ENCODE measurements around the gene SPEM1. TPM values are rescaled to one million over a fixed set of nuclear protein-coding genes. Genes with fewer than 3 reads are reported as not detected.
"Not testable (repeated sequence)": the region's sequence is repeated elsewhere in the genome, so short reads cannot be mapped to it uniquely, and the experiment has no call there.

SPEM1 gene
- total RNA-seq, 4 donors from 2014 or later = not detected

DNA sequence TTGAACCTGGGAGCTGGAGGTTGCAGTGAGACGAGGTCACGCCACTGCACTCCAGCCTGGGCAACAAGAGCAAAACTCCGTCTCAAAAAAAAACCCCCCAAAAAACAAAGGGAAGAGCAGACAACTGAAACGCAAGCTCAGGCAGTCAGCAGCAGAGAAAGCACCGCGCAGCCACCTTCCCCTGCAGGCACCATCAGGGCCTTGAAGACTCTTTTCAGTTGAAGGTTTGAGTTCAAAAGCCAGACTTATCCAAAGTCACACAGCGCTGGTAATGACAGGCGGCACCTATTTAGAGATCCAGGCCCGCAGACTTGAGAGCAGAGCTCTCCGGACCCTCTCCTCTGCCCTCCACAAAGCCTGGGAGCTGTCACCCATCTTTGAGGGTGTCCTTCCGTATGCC lies 48.2 kb downstream of the SPEM1 start:
- no peak for DNase-seq
- TF ChIP-seq POLR2A (IDR thresholded peaks at IDR 0.05) = no peak
- TF ChIP-seq, protein P1, sequence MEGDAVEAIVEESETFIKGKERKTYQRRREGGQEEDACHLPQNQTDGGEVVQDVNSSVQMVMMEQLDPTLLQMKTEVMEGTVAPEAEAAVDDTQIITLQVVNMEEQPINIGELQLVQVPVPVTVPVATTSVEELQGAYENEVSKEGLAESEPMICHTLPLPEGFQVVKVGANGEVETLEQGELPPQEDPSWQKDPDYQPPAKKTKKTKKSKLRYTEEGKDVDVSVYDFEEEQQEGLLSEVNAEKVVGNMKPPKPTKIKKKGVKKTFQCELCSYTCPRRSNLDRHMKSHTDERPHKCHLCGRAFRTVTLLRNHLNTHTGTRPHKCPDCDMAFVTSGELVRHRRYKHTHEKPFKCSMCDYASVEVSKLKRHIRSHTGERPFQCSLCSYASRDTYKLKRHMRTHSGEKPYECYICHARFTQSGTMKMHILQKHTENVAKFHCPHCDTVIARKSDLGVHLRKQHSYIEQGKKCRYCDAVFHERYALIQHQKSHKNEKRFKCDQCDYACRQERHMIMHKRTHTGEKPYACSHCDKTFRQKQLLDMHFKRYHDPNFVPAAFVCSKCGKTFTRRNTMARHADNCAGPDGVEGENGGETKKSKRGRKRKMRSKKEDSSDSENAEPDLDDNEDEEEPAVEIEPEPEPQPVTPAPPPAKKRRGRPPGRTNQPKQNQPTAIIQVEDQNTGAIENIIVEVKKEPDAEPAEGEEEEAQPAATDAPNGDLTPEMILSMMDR (IDR thresholded peaks at IDR 0.05) = no peak
- 90 to 95% methylated on average over 8 to 11 of the region's 11 CpGs for WGBS, 2 donors
- Histone ChIP-seq H3K36me3 (peaks cover 0 to 50% (median 6%) of the 10 kb centered on the region in 3 donors), H3K27me3 (no peaks in the 10 kb centered on the region), H3K27ac (no peak overlapping the region), H3K4me1 (peaks cover 23 to 91% (median 33%) of the 10 kb centered on the region in 3 donors), H3K4me3 (no peak overlapping the region), H3K9me3 (no peaks in the 10 kb centered on the region)
- intact Hi-C loops (cut with DNase I) = no loop called here

DNA sequence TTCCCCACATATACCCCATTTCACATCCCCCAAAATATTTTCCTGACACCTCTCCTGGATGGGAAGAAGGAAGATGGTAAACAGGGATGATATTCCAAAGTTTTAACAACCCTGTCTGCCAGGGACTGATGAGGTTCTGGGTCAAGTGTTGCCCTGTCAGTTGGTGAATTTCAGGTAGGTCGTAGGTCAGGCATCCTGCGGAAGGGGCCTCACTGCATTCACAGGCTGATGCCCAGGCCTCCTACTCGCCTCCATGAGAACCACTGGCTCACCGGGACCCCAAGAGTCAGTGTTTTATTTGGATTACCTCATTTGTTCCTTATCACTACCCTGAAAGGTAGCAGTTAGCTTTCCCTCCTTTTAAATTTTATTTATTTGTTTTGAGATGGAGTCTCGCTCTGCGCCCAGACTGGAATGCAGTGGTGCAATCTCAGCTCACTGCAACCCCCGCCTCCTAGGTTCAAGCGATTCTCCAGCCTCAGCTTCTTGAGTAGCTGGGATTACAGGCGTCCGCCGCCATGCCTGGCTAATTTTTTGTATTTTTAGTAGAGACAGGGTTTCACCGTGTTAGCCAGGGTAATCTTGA lies 48.8 kb downstream of the SPEM1 start:
- peaks cover 0 to 44% (median 6%) of the 10 kb centered on the region in 3 donors for H3K36me3 ChIP-seq
- no peaks in the 10 kb centered on the region for H3K27me3 ChIP-seq
- TF ChIP-seq, protein P1 (IDR thresholded peaks at IDR 0.05) = no peak
- no peak for TF ChIP-seq POLR2A (IDR thresholded peaks at IDR 0.05)
- H3K4me3 ChIP-seq = no peak overlapping the region
- intact Hi-C loops (cut with DNase I) = no loop called here
- DNase-seq = no peak
- WGBS, 2 donors = 83 to 94% methylated on average over 10 to 12 of the region's 12 CpGs
- H3K27ac ChIP-seq = no peak overlapping the region
- peaks cover 19 to 91% (median 38%) of the 10 kb centered on the region in 3 donors for H3K4me1 ChIP-seq
- no peaks in the 10 kb centered on the region for H3K9me3 ChIP-seq

DNA sequence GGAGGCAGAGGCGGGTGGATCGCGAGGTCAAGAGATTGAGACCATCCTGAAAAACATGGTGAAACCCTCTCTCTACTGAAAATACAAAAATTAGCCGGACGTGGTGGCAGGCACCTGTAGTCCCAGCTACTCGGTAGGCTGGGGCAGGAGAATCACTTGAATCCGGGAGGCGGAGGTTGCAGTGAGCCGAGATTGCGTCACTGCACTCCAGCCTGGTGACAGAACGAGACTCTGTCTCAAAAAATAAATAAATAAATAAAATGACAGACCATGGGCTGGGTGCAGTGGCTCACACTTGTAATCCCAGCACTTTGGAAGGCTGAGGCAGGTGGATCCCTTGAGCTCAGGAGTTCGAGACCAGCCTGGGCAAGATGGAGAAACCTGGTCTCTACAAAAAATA lies 49.7 kb downstream of the SPEM1 start:
- H3K27ac ChIP-seq; H3K4me3 ChIP-seq; intact Hi-C loops (cut with DNase I); H3K27me3 ChIP-seq; H3K9me3 ChIP-seq; DNase-seq: not testable (repeated sequence)
- WGBS, 2 donors = 92 to 94% methylated on average over 10 to 12 of the region's 12 CpGs
- Histone ChIP-seq H3K4me1 (peaks cover 19 to 92% (median 35%) of the 10 kb centered on the region in 3 donors), H3K36me3 (peaks cover 0 to 37% (median 6%) of the 10 kb centered on the region in 3 donors)

DNA sequence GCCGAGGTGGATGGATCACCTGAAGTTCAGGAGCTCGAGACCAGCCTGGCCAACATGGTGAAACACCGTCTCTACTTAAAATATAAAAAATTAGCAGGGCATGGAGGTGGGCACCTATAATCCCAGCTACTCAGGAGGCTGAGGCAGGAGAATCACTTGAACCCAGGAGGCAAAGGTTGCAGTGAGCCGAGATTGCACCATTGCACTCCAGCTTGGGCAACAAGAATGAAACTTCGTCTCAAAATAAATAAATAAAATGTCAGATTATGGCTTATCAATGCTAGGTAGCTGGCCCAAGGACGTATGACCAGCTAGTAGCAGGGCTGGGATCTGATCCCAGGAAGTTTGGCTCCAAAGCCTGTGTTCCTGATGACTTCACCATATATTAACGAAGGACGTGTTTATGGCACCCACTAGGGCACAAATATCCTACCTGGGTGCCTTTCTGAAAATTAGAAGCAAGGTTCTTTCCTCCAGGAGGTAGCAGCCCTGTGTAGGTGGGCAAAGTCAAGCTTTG lies 50.4 kb downstream of the SPEM1 start:
- H3K27me3 ChIP-seq; DNase-seq; intact Hi-C loops (cut with DNase I); H3K4me3 ChIP-seq; H3K9me3 ChIP-seq; H3K27ac ChIP-seq: not testable (repeated sequence)
- peaks cover 0 to 32% (median 6%) of the 10 kb centered on the region in 3 donors for H3K36me3 ChIP-seq
- H3K4me1 ChIP-seq = peaks cover 24 to 97% (median 42%) of the 10 kb centered on the region in 3 donors
- 72 to 75% methylated on average over 8 of the region's 8 CpGs for WGBS, 2 donors

Other genes with a start within 250 kb of the SPEM1 start
- gene ASGR1, start 241.0 kb upstream of the SPEM1 start, total RNA-seq = 1 to 10 TPM in 1 of 4 donors, under 1 TPM in 2, not detected in 1; 0.42 to 1.1 (median 0.97) TPM
- 10 to 100 TPM in 1 of 4 donors, 1 to 10 TPM in 3; 2.6 to 13.9 (median 6.0) TPM for gene DLG4, start 200.5 kb upstream of the SPEM1 start, total RNA-seq
- 100 to 1,000 TPM; 453 to 742 (median 464) TPM for gene ACADVL, start 200.4 kb upstream of the SPEM1 start, total RNA-seq
- gene DVL2, start 185.8 kb upstream of the SPEM1 start, total RNA-seq = 10 to 100 TPM; 21.4 to 58.0 (median 37.3) TPM
- 10 to 100 TPM; 24.7 to 30.6 (median 27.0) TPM for gene PHF23, start 180.9 kb upstream of the SPEM1 start, total RNA-seq
- 100 to 1,000 TPM; 172 to 384 (median 197) TPM for gene GABARAP, start 177.9 kb upstream of the SPEM1 start, total RNA-seq
- gene CTDNEP1, start 168.6 kb upstream of the SPEM1 start, total RNA-seq = 10 to 100 TPM; 42.0 to 52.1 (median 47.8) TPM
- 10 to 100 TPM; 14.9 to 21.8 (median 16.6) TPM for gene ELP5, start 168.1 kb upstream of the SPEM1 start, total RNA-seq
- gene CLDN7, start 157.8 kb upstream of the SPEM1 start, total RNA-seq = 100 to 1,000 TPM; 172 to 411 (median 208) TPM
- 10 to 100 TPM in 1 of 4 donors, 1 to 10 TPM in 2, under 1 TPM in 1; 0.83 to 21.7 (median 2.5) TPM for gene SLC2A4, start 138.6 kb upstream of the SPEM1 start, total RNA-seq
- 1 to 10 TPM in 3 of 4 donors, under 1 TPM in 1; 0.44 to 3.8 (median 2.3) TPM for gene YBX2, start 125.7 kb upstream of the SPEM1 start, total RNA-seq
- 100 to 1,000 TPM; 324 to 543 (median 394) TPM for gene EIF5A, start 112.7 kb upstream of the SPEM1 start, total RNA-seq
- 10 to 100 TPM; 40.9 to 80.7 (median 70.5) TPM for gene GPS2, start 105.0 kb upstream of the SPEM1 start, total RNA-seq
- 10 to 100 TPM in 3 of 4 donors, 1 to 10 TPM in 1; 9.7 to 18.7 (median 14.4) TPM for gene NEURL4, start 91.0 kb upstream of the SPEM1 start, total RNA-seq
- 1 to 10 TPM; 3.2 to 5.5 (median 3.8) TPM for gene ACAP1, start 83.8 kb upstream of the SPEM1 start, total RNA-seq
- 10 to 100 TPM; 12.6 to 26.6 (median 22.1) TPM for gene KCTD11, start 68.2 kb upstream of the SPEM1 start, total RNA-seq
- gene TMEM95, start 65.2 kb upstream of the SPEM1 start, total RNA-seq = not detected
- 10 to 100 TPM in 2 of 4 donors, 1 to 10 TPM in 2; 6.2 to 15.2 (median 9.9) TPM for gene TNK1, start 39.2 kb upstream of the SPEM1 start, total RNA-seq
- gene PLSCR3, start 25.8 kb upstream of the SPEM1 start, total RNA-seq = 10 to 100 TPM; 18.6 to 33.5 (median 24.7) TPM
- 10 to 100 TPM; 27.9 to 88.0 (median 66.7) TPM for gene TMEM256, start 16.2 kb upstream of the SPEM1 start, total RNA-seq
- 1 to 10 TPM; 1.4 to 5.3 (median 2.0) TPM for gene NLGN2, start 12.5 kb upstream of the SPEM1 start, total RNA-seq
- not detected for gene SPEM2, start 5.3 kb downstream of the SPEM1 start, total RNA-seq
- not detected for gene SPEM3, start 8.5 kb downstream of the SPEM1 start, total RNA-seq
- 10 to 100 TPM; 12.2 to 20.8 (median 16.9) TPM for gene TMEM102, start 15.1 kb downstream of the SPEM1 start, total RNA-seq
- gene FGF11, start 19.2 kb downstream of the SPEM1 start, total RNA-seq = 10 to 100 TPM in 1 of 4 donors, 1 to 10 TPM in 3; 2.7 to 18.1 (median 6.1) TPM
- gene CHRNB1, start 24.7 kb downstream of the SPEM1 start, total RNA-seq = 1 to 10 TPM; 2.4 to 7.2 (median 4.6) TPM
- 10 to 100 TPM; 13.4 to 35.1 (median 28.5) TPM for gene ZBTB4, start 59.3 kb downstream of the SPEM1 start, total RNA-seq
- gene SLC35G6, start 61.1 kb downstream of the SPEM1 start, total RNA-seq = not detected
- 10 to 100 TPM; 59.3 to 94.9 (median 78.2) TPM for gene POLR2A, start 64.0 kb downstream of the SPEM1 start, total RNA-seq
- 10 to 100 TPM in 1 of 4 donors, 1 to 10 TPM in 3; 3.5 to 41.6 (median 6.5) TPM for gene TNFSF12, start 128.7 kb downstream of the SPEM1 start, total RNA-seq
- 10 to 100 TPM in 2 of 4 donors, 1 to 10 TPM in 2; 3.8 to 21.7 (median 10.9) TPM for gene TNFSF13, start 138.4 kb downstream of the SPEM1 start, total RNA-seq
- 10 to 100 TPM; 32.1 to 65.4 (median 48.3) TPM for gene SENP3, start 141.6 kb downstream of the SPEM1 start, total RNA-seq
- gene CD68, start 159.3 kb downstream of the SPEM1 start, total RNA-seq = 10 to 100 TPM; 32.1 to 52.9 (median 45.2) TPM
- gene MPDU1, start 163.5 kb downstream of the SPEM1 start, total RNA-seq = 100 to 1,000 TPM in 2 of 4 donors, 10 to 100 TPM in 2; 69.3 to 123 (median 100) TPM
- gene SOX15, start 169.8 kb downstream of the SPEM1 start, total RNA-seq = 100 to 1,000 TPM in 2 of 4 donors, 10 to 100 TPM in 2; 89.1 to 127 (median 103) TPM
- 10 to 100 TPM; 17.2 to 24.0 (median 20.6) TPM for gene FXR2, start 194.6 kb downstream of the SPEM1 start, total RNA-seq
- 10 to 100 TPM; 20.5 to 55.9 (median 31.3) TPM for gene SAT2, start 207.5 kb downstream of the SPEM1 start, total RNA-seq
- not detected for gene SHBG, start 209.8 kb downstream of the SPEM1 start, total RNA-seq
- 1 to 10 TPM in 1 of 4 donors, under 1 TPM in 2, not detected in 1; 0.09 to 1.5 (median 0.21) TPM for gene ATP1B2, start 230.6 kb downstream of the SPEM1 start, total RNA-seq

Data from esophagus squamous epithelium (tissue), 5 donors.